Measurements from ENCODE around the gene DGUOK.
"Not testable (repeated sequence)": the region's sequence is repeated elsewhere in the genome, so short reads cannot be mapped to it uniquely, and the experiment has no call there.

The DGUOK gene

GRCh38 chr2:73926493-73927327, at the start of gene DGUOK:
Gene DGUOK, plus strand, starts transcription at chr2:73926880. Its CDS starts 31 bp downstream, at chr2:73926911.
- H3K36me3 ChIP-seq (ENCODE audit: insufficient read depth, insufficient read length, low read length), result peaks cover 22% of the 10 kb centered on the region
- no peaks in the 10 kb centered on the region for H3K27me3 ChIP-seq (ENCODE audit: insufficient read depth, insufficient read length)
- DNase-seq (ENCODE audit: low read depth, low spot score), result peak; percentile 98
- peak within 1 kb of the TSS; percentile 94 for H3K4me3 ChIP-seq (ENCODE audit: insufficient read length, low read depth)
- H3K9ac ChIP-seq (ENCODE audit: insufficient read length, low read depth), result peak within 1 kb of the TSS; percentile 88
- H3K9me3 ChIP-seq (ENCODE audit: insufficient read depth, low read length), result no peaks in the 10 kb centered on the region
- H3K4me1 ChIP-seq (ENCODE audit: insufficient read depth, insufficient read length), result no peaks in the 10 kb centered on the region
- no peak for TF ChIP-seq YY1 (IDR thresholded peaks at IDR 0.05; ENCODE audit: insufficient read depth, insufficient read length)
- TF ChIP-seq SUZ12 (IDR thresholded peaks at IDR 0.05; ENCODE audit: extremely low read depth, insufficient read depth, insufficient read length), result no peak
- no peak for TF ChIP-seq ZNF274 (IDR thresholded peaks at IDR 0.05; ENCODE audit: low read depth, low read length)

- no peak overlapping the region for H3K9ac ChIP-seq (ENCODE audit: insufficient read length, low read depth)
- H3K4me1 ChIP-seq (ENCODE audit: insufficient read depth, insufficient read length), result no peaks in the 10 kb centered on the region
- H3K36me3 ChIP-seq (ENCODE audit: insufficient read depth, insufficient read length, low read length), result no peaks in the 10 kb centered on the region
- H3K9me3 ChIP-seq (ENCODE audit: insufficient read depth, low read length), result no peaks in the 10 kb centered on the region
- H3K4me3 ChIP-seq (ENCODE audit: insufficient read length, low read depth), result no peak overlapping the region
- no peak for TF ChIP-seq ZNF274 (IDR thresholded peaks at IDR 0.05; ENCODE audit: low read depth, low read length)
- TF ChIP-seq SUZ12 (IDR thresholded peaks at IDR 0.05; ENCODE audit: extremely low read depth, insufficient read depth, insufficient read length), result no peak
- TF ChIP-seq YY1 (IDR thresholded peaks at IDR 0.05; ENCODE audit: insufficient read depth, insufficient read length), result no peak
- H3K27me3 ChIP-seq (ENCODE audit: insufficient read depth, insufficient read length), result no peaks in the 10 kb centered on the region
- DNase-seq (ENCODE audit: low read depth, low spot score), result no peak
Observed at GRCh38 chr2:73877071-73877802, 49.4 kb upstream of the DGUOK start.

- DNase-seq (ENCODE audit: low read depth, low spot score); H3K9ac ChIP-seq (ENCODE audit: insufficient read length, low read depth); H3K27me3 ChIP-seq (ENCODE audit: insufficient read depth, insufficient read length); H3K4me1 ChIP-seq (ENCODE audit: insufficient read depth, insufficient read length); H3K4me3 ChIP-seq (ENCODE audit: insufficient read length, low read depth); H3K36me3 ChIP-seq (ENCODE audit: insufficient read depth, insufficient read length, low read length); H3K9me3 ChIP-seq (ENCODE audit: insufficient read depth, low read length): not testable (repeated sequence)
Observed at GRCh38 chr2:73877984-73878383, 48.7 kb upstream of the DGUOK start.

- Histone ChIP-seq H3K36me3 (ENCODE audit: insufficient read depth, insufficient read length, low read length) (no peaks in the 10 kb centered on the region), H3K9me3 (ENCODE audit: insufficient read depth, low read length) (no peaks in the 10 kb centered on the region), H3K27me3 (ENCODE audit: insufficient read depth, insufficient read length) (no peaks in the 10 kb centered on the region), H3K9ac (ENCODE audit: insufficient read length, low read depth) (no peak overlapping the region), H3K4me1 (ENCODE audit: insufficient read depth, insufficient read length) (no peaks in the 10 kb centered on the region), H3K4me3 (ENCODE audit: insufficient read length, low read depth) (no peak overlapping the region)
- TF ChIP-seq ZNF274 (IDR thresholded peaks at IDR 0.05; ENCODE audit: low read depth, low read length) (no peak), YY1 (IDR thresholded peaks at IDR 0.05; ENCODE audit: insufficient read depth, insufficient read length) (no peak), SUZ12 (IDR thresholded peaks at IDR 0.05; ENCODE audit: extremely low read depth, insufficient read depth, insufficient read length) (no peak)
- no peak for DNase-seq (ENCODE audit: low read depth, low spot score)
Observed at GRCh38 chr2:73885406-73885805, 41.3 kb upstream of the DGUOK start.

GRCh38 chr2:73886357-73886756, 40.3 kb upstream of the DGUOK start:
- H3K4me3 ChIP-seq (ENCODE audit: insufficient read length, low read depth), result no peak overlapping the region

GRCh38 chr2:73887596-73888353, 38.9 kb upstream of the DGUOK start:
- H3K4me3 ChIP-seq (ENCODE audit: insufficient read length, low read depth); H3K27me3 ChIP-seq (ENCODE audit: insufficient read depth, insufficient read length); DNase-seq (ENCODE audit: low read depth, low spot score); H3K9ac ChIP-seq (ENCODE audit: insufficient read length, low read depth); H3K4me1 ChIP-seq (ENCODE audit: insufficient read depth, insufficient read length); H3K9me3 ChIP-seq (ENCODE audit: insufficient read depth, low read length); H3K36me3 ChIP-seq (ENCODE audit: insufficient read depth, insufficient read length, low read length): not testable (repeated sequence)

More at GRCh38 chr2:73886357-73886756, 40.3 kb upstream of the DGUOK start:
- Histone ChIP-seq H3K4me1 (ENCODE audit: insufficient read depth, insufficient read length) (no peaks in the 10 kb centered on the region), H3K27me3 (ENCODE audit: insufficient read depth, insufficient read length) (no peaks in the 10 kb centered on the region), H3K36me3 (ENCODE audit: insufficient read depth, insufficient read length, low read length) (no peaks in the 10 kb centered on the region), H3K9ac (ENCODE audit: insufficient read length, low read depth) (no peak overlapping the region), H3K9me3 (ENCODE audit: insufficient read depth, low read length) (no peaks in the 10 kb centered on the region)
- TF ChIP-seq YY1 (IDR thresholded peaks at IDR 0.05; ENCODE audit: insufficient read depth, insufficient read length) (no peak), SUZ12 (IDR thresholded peaks at IDR 0.05; ENCODE audit: extremely low read depth, insufficient read depth, insufficient read length) (no peak), ZNF274 (IDR thresholded peaks at IDR 0.05; ENCODE audit: low read depth, low read length) (no peak)
- DNase-seq (ENCODE audit: low read depth, low spot score), result no peak

GRCh38 chr2:73888388-73888787, 38.3 kb upstream of the DGUOK start:
- Histone ChIP-seq H3K9ac (ENCODE audit: insufficient read length, low read depth) (no peak overlapping the region), H3K9me3 (ENCODE audit: insufficient read depth, low read length) (no peaks in the 10 kb centered on the region), H3K36me3 (ENCODE audit: insufficient read depth, insufficient read length, low read length) (no peaks in the 10 kb centered on the region), H3K4me1 (ENCODE audit: insufficient read depth, insufficient read length) (no peaks in the 10 kb centered on the region), H3K27me3 (ENCODE audit: insufficient read depth, insufficient read length) (no peaks in the 10 kb centered on the region), H3K4me3 (ENCODE audit: insufficient read length, low read depth) (no peak overlapping the region)
- DNase-seq (ENCODE audit: low read depth, low spot score), result no peak
- TF ChIP-seq SUZ12 (IDR thresholded peaks at IDR 0.05; ENCODE audit: extremely low read depth, insufficient read depth, insufficient read length) (no peak), YY1 (IDR thresholded peaks at IDR 0.05; ENCODE audit: insufficient read depth, insufficient read length) (no peak), ZNF274 (IDR thresholded peaks at IDR 0.05; ENCODE audit: low read depth, low read length) (no peak)

All from NT2/D1 (cell line).